Measurements from ENCODE around the gene SNAI3. TPM values are rescaled to one million over a fixed set of nuclear protein-coding genes. Genes with fewer than 3 reads are reported as not detected.

Gene SNAI3
- polyA plus RNA-seq, 3 donors, result 0.59 to 0.94 (median 0.78) TPM

DNA sequence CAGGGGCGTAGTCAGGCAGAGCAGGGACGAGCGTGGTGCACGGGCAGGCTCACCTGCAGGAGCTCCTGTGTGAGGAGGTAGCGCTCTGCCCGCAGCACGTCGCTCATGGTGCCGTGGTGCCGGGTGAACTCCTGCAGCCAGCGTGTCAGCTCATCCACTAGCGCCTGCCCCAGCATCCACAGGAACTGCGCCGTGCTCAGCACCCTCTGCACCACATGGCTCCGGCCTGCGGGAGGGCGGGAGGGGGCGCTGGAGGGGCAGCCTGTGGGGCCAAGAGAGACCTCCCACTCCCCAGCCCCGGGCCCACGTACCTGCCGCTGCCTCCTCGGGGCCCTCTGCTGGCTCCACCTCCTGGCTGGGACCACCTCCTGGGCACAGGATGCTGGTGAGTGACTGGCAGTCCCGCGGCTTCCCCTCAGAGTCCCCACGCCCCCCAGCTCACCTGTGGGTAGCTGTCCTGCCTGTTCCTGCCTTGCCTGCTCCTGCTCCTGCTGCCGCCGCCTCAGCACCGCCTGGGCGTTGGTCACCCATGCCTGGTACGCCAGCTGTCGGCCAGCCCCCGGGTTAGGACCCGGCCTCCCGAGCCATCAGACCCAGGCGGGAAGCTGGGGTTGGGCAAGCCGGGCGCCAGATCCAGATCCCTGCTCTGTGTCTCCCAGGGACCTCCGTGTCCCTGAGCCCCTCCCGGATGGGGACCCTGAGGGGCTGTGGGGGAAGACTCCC lies 36.6 kb upstream of the SNAI3 start:
- DNase-seq (ENCODE audit: extremely low read depth in 1 of 11, low read depth in 9 of 11, low spot score in 4 of 11), result no peak

DNA sequence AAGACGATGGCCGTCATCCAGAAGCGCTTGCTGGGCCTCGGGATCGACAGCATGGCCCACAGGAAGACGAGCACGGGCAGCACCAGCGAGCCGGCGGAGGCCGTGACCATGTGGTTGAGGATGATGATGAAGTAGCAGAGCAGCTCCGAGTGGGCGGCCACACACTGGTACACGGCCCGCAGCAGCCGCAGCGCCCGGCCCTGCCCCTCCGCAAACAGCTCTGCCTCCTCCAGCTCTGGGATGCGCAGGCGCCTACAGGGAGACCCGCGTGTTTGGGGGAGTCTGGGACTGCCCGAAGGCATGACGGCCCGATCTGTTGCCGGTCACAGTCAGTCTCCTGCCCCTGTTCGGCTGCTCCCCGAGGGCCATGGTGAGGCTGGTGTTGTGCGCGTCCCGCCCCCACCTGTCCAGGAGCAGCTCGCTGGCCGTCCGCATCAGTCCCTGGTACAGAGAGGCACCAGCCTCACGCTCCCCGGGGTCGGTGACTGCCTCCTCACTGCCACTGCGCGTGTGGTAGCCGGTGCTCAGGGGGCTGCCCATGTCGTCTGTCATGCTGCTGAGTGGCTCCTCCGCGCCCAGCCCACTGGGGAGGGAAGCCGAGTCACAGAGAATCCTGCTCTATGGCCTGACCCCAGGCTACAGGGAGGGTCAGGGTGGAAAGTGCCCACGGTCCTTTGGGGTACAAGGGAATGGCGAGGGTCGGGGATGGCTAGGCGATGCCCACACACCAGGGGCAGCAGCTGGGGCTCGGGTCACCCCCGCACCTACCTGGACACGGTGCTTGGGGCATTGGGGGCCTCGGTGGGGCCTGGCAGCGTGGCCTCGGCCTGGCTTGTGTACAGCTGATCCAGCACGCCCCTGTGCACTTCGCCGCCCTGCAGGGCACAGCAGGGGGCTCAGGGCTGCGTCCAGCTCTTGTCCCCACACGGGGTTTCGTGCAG lies 35.8 kb upstream of the SNAI3 start:
- DNase-seq (ENCODE audit: extremely low read depth in 1 of 11, low read depth in 9 of 11, low spot score in 4 of 11), result no peak

DNA sequence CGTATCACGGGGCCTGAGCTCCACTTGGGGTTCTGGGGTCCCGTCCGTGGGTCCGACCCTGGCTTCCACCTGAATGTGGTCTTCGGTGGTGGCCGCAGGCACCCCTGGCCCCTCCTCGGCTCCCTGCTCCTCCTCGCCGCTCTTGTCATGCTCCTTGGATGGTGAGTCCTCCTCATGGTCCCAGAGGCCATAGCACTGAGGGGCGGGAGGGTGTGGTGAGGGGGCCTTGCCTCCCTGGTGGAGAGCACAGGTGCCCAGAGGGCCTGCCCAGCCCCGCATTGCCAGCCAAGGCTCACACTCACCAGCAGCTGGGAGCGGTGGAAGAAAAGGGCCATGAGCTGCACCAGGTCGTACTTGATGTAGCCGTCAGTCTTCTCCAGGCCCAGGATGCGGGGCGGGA lies 34.9 kb upstream of the SNAI3 start:
- no peak for DNase-seq (ENCODE audit: extremely low read depth in 1 of 11, low read depth in 9 of 11, low spot score in 4 of 11)

GRCh38 chr16:88720396-88720970 lies 34.2 kb upstream of the SNAI3 start:
- no peak for DNase-seq (ENCODE audit: extremely low read depth in 1 of 11, low read depth in 9 of 11, low spot score in 4 of 11)

DNA sequence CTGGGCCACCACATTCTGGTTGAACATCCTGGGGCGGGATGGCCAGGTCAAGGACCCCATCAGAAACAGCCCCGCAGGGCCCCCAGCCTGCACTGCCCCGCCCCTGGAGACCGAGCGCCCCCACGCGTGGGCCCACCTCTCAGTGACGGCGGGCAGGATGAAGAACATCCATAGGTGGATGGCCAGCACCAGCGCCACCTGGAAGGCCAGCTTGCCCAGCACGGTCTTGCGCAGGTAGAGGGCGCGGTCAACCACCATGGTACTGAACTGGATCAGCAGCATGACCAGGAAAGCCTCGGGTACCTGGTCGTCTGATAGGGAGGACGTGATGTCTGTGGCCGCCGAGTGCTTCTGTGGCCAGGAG lies 33.6 kb upstream of the SNAI3 start:
- no peak for DNase-seq (ENCODE audit: extremely low read depth in 1 of 11, low read depth in 9 of 11, low spot score in 4 of 11)

DNA sequence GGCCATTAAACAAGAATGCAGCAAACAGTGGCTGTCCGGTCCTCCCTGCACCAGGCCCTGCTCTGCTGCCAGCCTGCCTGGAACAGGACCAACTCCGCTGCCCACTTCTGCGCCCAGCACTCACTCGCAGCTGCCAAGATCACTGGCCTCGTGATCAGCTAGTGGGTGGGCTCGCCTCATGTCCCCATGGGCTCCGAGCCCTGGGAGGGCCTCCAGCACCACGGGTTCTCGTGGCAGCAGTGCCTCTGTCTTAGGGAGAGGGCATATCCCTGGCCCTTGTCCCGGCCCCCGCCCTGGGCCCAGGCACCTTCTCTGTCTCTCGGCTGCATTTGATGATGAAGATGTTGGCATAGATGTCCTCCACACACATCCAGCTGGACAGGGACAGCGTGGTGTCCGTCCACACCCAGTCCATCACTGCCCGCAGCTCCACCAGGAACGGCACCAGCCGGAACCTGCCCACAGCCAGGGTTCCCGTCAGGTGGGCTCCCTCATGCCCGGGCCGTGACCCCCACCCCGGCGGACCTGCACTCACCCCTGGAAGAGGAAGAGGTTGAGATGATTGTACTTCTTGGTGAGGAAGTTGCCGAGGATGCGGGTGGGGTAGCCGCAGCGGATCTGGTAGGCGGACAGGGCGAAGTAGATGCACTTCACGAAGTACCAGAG lies 33.1 kb upstream of the SNAI3 start:
- DNase-seq (ENCODE audit: extremely low read depth in 1 of 11, low read depth in 9 of 11, low spot score in 4 of 11), result no peak

- DNase-seq (ENCODE audit: extremely low read depth in 1 of 11, low read depth in 9 of 11, low spot score in 4 of 11), result no peak
These were observed 31.9 kb upstream of the SNAI3 start for GRCh38 chr16:88718178-88718577.

- DNase-seq (ENCODE audit: extremely low read depth in 1 of 11, low read depth in 9 of 11, low spot score in 4 of 11), result no peak
These were observed 30.3 kb upstream of the SNAI3 start for GRCh38 chr16:88716601-88717001.

GRCh38 chr16:88716201-88716600 lies 29.9 kb upstream of the SNAI3 start:
- no peak for DNase-seq (ENCODE audit: extremely low read depth in 1 of 11, low read depth in 9 of 11, low spot score in 4 of 11)

- no peak for DNase-seq (ENCODE audit: extremely low read depth in 1 of 11, low read depth in 9 of 11, low spot score in 4 of 11)
These were observed 29.2 kb upstream of the SNAI3 start for GRCh38 chr16:88715312-88716190.

DNA sequence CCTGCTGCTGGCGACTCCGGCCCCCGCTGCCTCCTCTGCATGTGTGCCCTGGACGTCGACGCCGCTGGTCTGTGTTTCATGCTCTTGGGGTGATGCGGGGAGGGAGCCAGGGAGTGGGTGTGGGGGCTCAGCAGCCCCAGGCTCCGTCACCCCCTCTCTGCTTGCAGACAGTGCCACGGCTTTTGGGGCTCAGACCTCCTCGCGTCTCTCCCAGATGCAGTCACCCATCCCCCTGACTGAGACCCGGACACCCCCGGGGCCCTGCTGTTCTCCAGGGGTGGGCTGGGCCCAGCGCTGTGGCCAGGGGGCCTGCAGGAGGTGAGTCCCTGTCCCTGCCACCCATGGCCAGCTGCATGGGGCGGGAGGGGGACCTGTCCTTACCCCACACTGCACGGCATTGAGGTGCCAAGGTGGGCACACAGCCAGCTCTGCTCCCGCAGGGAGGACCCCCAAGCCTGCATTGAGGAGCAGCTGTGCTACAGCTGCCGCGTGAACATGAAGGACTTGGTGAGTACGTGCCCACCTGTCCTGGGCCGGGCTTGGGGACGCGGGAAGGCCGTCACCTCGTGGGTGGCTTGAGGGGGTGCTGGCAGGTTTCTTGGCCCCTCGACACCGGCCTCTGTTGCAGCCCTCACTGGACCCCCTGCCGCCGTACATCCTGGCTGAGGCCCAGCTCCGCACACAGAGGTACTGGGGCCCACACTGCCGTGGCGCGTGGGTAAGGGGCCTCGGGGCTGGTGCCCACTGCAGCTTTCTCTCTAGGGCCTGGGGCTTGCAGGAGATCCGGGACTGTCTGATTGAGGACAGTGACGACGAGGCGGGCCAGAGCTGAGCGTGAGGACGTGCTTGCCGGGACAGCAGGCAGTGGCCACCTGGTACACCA lies 28.4 kb upstream of the SNAI3 start:
- DNase-seq (ENCODE audit: extremely low read depth in 1 of 11, low read depth in 9 of 11, low spot score in 4 of 11), result no peak

DNA sequence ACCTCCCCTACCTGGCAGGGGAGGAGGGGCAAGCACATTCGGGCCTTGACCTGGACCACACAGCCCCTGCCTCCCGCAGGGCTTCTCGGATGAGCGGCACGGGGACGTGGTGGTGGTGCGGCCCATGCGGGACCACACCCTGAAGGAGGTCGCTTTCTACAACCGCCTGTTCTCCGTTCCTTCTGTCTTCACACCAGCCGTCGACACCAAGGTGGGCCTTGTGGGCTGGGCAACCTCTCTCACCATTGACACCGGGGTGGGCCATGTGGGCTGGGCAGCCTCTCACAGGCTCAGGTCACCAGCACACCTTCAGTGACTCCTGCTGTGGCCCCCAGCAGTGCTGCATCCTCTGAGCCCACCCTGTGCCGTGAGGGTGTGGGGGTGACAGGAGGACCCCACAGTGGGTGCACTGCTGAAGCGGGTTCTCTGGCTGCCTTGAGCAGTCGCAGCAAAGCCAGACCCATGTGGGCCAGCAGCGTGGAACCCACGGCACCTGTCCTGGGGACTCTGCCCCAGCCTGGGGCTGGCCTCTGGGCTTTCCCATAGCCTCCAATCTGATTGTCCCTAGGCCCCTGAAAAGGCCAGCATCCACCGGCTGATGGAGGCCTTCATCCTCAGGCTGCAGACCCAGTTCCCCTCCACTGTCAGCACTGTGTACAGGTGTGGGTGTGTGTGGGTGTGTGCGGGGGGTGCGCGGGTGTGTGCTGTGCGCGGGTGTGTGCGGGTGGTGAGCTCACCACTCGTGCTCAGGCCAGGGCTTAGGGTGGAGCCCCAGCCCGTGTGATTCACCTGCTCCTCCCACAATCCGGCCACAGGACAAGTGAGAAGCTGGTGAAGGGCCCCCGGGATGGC lies 27.5 kb upstream of the SNAI3 start:
- DNase-seq (ENCODE audit: extremely low read depth in 1 of 11, low read depth in 9 of 11, low spot score in 4 of 11), result no peak

GRCh38 chr16:88713054-88713453 lies 26.7 kb upstream of the SNAI3 start:
- DNase-seq (ENCODE audit: extremely low read depth in 1 of 11, low read depth in 9 of 11, low spot score in 4 of 11), result no peak

DNA sequence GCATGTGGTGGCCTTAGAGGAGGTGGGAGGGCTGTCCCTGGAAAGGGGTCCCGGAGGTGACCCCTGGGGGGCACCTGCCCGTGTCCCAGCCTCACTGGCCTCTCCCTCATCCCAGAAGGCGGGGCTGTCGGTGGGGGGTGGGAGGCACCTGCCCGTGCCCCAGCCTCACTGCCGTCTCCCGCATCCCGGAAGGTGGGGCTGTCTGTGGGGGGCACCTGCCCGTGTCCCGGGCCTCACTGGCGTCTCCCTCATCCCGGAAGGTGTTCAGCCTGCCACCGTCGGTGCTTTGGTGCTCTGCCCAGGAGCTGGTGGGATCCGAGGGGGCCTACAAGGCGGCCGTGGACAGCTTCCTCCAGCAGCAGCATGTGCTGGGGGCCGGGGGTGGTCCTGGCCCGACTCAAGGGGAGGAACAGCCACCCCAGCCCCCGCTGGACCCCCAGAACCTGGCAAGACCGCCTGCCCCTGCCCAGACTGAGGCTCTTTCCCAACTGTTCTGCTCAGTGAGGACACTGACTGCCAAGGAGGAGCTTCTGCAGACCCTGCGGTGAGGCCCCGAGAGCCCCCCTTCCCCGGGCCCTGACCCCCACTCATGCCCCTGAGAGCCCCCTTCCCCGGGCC lies 26.2 kb upstream of the SNAI3 start:
- no peak for DNase-seq (ENCODE audit: extremely low read depth in 1 of 11, low read depth in 9 of 11, low spot score in 4 of 11)

DNA sequence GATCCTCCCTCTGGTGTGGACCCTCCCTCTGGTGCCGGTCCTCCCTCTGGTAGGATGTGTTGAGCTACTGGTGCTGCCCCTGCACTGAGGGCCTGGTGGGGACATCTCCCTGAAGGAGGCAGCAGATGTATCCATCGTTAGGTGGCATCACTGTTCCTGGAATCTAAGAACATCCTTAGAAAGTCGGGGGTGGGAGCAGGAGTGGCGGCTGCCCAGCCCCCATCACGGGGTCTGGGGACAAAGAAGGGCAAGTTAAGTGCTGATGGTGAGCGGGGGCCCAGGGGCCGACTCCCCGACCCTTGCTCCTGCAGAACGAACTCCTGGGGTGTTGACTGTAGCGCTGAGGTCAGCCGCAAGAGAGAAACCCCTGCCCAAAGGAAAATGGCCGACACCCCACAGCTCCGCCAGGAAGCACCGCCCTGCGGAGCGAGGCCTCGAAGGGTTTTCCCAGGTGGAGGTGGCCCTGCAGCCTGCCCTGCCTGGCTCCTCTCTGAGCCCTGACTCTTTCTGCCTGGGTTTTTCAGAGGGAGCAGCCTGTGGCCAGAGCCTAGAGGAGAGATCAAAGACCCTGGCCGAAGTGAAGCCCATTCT lies 25.5 kb upstream of the SNAI3 start:
- DNase-seq (ENCODE audit: extremely low read depth in 1 of 11, low read depth in 9 of 11, low spot score in 4 of 11), result no peak

- no peak for DNase-seq (ENCODE audit: extremely low read depth in 1 of 11, low read depth in 9 of 11, low spot score in 4 of 11)
These were observed 24.2 kb upstream of the SNAI3 start for GRCh38 chr16:88710556-88710955.
